HEK293T (cell line): ENCODE results near the gene FOXP2.

Source experiments
- ELF4 ChIP-seq: fragments of 450-650 bp; IDR thresholded peaks from 2 replicates; pipeline ENCODE4 v1.6.1; 2017; ENCODE audit warnings: antibody characterized with exemption
- FOXK2 ChIP-seq: fragments of 450-650 bp; IDR thresholded peaks from 2 replicates; pipeline ENCODE4 v1.6.1; 2016; ENCODE audit warnings: mild to moderate bottlenecking
- FOXM1 ChIP-seq: fragments of 450-650 bp; IDR thresholded peaks from 2 replicates; pipeline ENCODE4 v1.6.1; 2017; ENCODE audit warnings: mild to moderate bottlenecking, borderline replicate concordance
- LEF1 ChIP-seq: fragments of 450-650 bp; IDR thresholded peaks from 2 replicates; pipeline ENCODE4 v1.6.1; 2017; ENCODE audit warnings: mild to moderate bottlenecking, borderline replicate concordance
- PKNOX1 ChIP-seq: fragments of 450-650 bp; IDR thresholded peaks from 2 replicates; pipeline ENCODE4 v1.6.1; 2016
- SP1 ChIP-seq: fragments of 450-650 bp; IDR thresholded peaks from 2 replicates; pipeline ENCODE4 v1.6.1; 2017
- SUZ12 ChIP-seq: fragments of 450-650 bp; IDR thresholded peaks from 2 replicates; pipeline ENCODE4 v1.6.1; 2016; ENCODE audit warnings: mild to moderate bottlenecking
- TARDBP ChIP-seq: fragments of 450-650 bp; IDR thresholded peaks from 2 replicates; pipeline ENCODE4 v1.6.1; 2016

- TF ChIP-seq ELF4 (no peak), TARDBP (no peak), PKNOX1 (no peak), LEF1 (no peak), SUZ12 (no peak), SP1 (no peak), FOXM1 (no peak), FOXK2 (no peak)
Observed at GRCh38 chr7:114575098-114575497, 160.5 kb downstream of the FOXP2 start.
